HG03432 (cell line): ENCODE results near the gene CFAP54.
"Not testable (repeated sequence)": the region's sequence is repeated elsewhere in the genome, so short reads cannot be mapped to it uniquely, and the experiment has no call there.

ENCODE experiments used
- ATAC-seq: cut with Tn5 transposase; IDR thresholded peaks from one replicate; pipeline ENCODE4 v1.9.1; 2021; ENCODE audit warnings: mild to moderate bottlenecking, moderate library complexity; ENCODE audit not compliant: unreplicated experiment

CFAP54 gene

GRCh38 chr12:96489392-96490056 lies at the start of gene CFAP54:
Gene CFAP54, plus strand, starts transcription at chr12:96489577. Its CDS starts 33 bp downstream, at chr12:96489610.
- peak; percentile 96 for ATAC-seq

GRCh38 chr12:96441816-96442215 lies 47.6 kb upstream of the CFAP54 start:
- ATAC-seq: no peak

GRCh38 chr12:96442906-96443305 lies 46.5 kb upstream of the CFAP54 start:
- no peak for ATAC-seq

GRCh38 chr12:96444399-96444798 lies 45.0 kb upstream of the CFAP54 start:
- ATAC-seq: no peak

- ATAC-seq: peak; percentile 99
Observed at GRCh38 chr12:96445691-96446583, 43.4 kb upstream of the CFAP54 start.

GRCh38 chr12:96447256-96447655 lies 42.1 kb upstream of the CFAP54 start:
- ATAC-seq: no peak

GRCh38 chr12:96448300-96448699 lies 41.1 kb upstream of the CFAP54 start:
- no peak for ATAC-seq

GRCh38 chr12:96452261-96452922 lies 37.0 kb upstream of the CFAP54 start:
- no peak for ATAC-seq

- no peak for ATAC-seq
Observed at GRCh38 chr12:96454396-96454795, 35.0 kb upstream of the CFAP54 start.

- peak; percentile 94 for ATAC-seq
Observed at GRCh38 chr12:96456265-96456974, 33.0 kb upstream of the CFAP54 start.

GRCh38 chr12:96457191-96457930 lies 32.0 kb upstream of the CFAP54 start:
- no peak for ATAC-seq

GRCh38 chr12:96459281-96459680 lies 30.1 kb upstream of the CFAP54 start:
- not testable (repeated sequence) for ATAC-seq

GRCh38 chr12:96462571-96463280 lies 26.7 kb upstream of the CFAP54 start:
- no peak for ATAC-seq

- no peak for ATAC-seq
Observed at GRCh38 chr12:96465896-96466295, 23.5 kb upstream of the CFAP54 start.

GRCh38 chr12:96466939-96467751 lies 22.2 kb upstream of the CFAP54 start:
- ATAC-seq: no peak

GRCh38 chr12:96471368-96472050 lies 17.9 kb upstream of the CFAP54 start:
- no peak for ATAC-seq

- ATAC-seq: no peak
Observed at GRCh38 chr12:96472384-96472783, 17.0 kb upstream of the CFAP54 start.

GRCh38 chr12:96473394-96474093 lies 15.8 kb upstream of the CFAP54 start:
- ATAC-seq: no peak
